Left ventricle myocardium inferior (tissue), 1 donor: ENCODE measurements around the gene AATK. TPM values are rescaled to one million over a fixed set of nuclear protein-coding genes. Genes with fewer than 3 reads are reported as not detected.

Experiments used
- DNase-seq: peaks from one replicate; pipeline ENCODE4 v3.0.0-alpha.2; 2020
- H3K27ac ChIP-seq: fragments of 200-600 bp; replicated peaks from 2 replicates; pipeline ENCODE4 v1.8.0; 2021
- H3K27me3 ChIP-seq: fragments of 200-600 bp; 2 replicates; pipeline ENCODE4 v1.8.0; 2021; ENCODE audit warnings: low read depth
- H3K36me3 ChIP-seq: fragments of 200-600 bp; 2 replicates; pipeline ENCODE4 v1.8.0; 2021
- H3K4me1 ChIP-seq: fragments of 200-600 bp; 2 replicates; pipeline ENCODE4 v1.8.0; 2021
- H3K4me3 ChIP-seq: fragments of 200-600 bp; 2 replicates; pipeline ENCODE4 v1.8.0; 2021; ENCODE audit warnings: mild to moderate bottlenecking, moderate library complexity
- H3K9me3 ChIP-seq: fragments of 200-600 bp; replicated peaks from 2 replicates; pipeline ENCODE4 v1.8.0; 2021
- CTCF ChIP-seq: fragments of 200-600 bp; IDR thresholded peaks from 2 replicates; pipeline ENCODE4 v1.8.0; 2021; ENCODE audit warnings: antibody characterized with exemption, mild to moderate bottlenecking, borderline replicate concordance
- intact Hi-C: fragments of 100-400 bp; cut with micrococcal nuclease; formaldehyde crosslinking; loops from one replicate; pipeline ENCODE4 v1.11.0; 2022
- total RNA-seq: library from RNA; stranded (reverse); fragmentation: NEBNext Ultra II Directional; extraction: Animal tissue kit (Norgen Biotek cat#: 25700); gene quantifications from one replicate; pipeline ENCODE4 v1.2.1, GENCODE V29; 2021
- donor health status: DM: no; HTN: yes; CAD: no; lungs with severe emphysema.

Gene AATK
- total RNA-seq, 1 donor from 2014 or later = 2.3 TPM

- intact Hi-C loops = no loop called here
- Histone ChIP-seq H3K9me3 (no peaks in the 10 kb centered on the region), H3K27ac (peak overlapping the region; percentile 69), H3K27me3 (peaks cover 12% of the 10 kb centered on the region), H3K4me3 (peak overlapping the region; percentile 64), H3K36me3 (no peaks in the 10 kb centered on the region), H3K4me1 (peaks cover 23% of the 10 kb centered on the region)
- DNase-seq = peak; percentile 62
- no peak for TF ChIP-seq CTCF
These were observed 5.7 kb downstream of the AATK start for GRCh38 chr17:81160306-81160705.

GRCh38 chr17:81159611-81160265 is 6.3 kb downstream of the AATK start:
- intact Hi-C loops = no loop called here
- Histone ChIP-seq H3K36me3 (no peaks in the 10 kb centered on the region), H3K4me3 (peak overlapping the region; percentile 64), H3K27ac (peak overlapping the region; percentile 69), H3K27me3 (peaks cover 6% of the 10 kb centered on the region), H3K4me1 (peaks cover 17% of the 10 kb centered on the region), H3K9me3 (no peaks in the 10 kb centered on the region)
- no peak for DNase-seq
- no peak for TF ChIP-seq CTCF

DNA sequence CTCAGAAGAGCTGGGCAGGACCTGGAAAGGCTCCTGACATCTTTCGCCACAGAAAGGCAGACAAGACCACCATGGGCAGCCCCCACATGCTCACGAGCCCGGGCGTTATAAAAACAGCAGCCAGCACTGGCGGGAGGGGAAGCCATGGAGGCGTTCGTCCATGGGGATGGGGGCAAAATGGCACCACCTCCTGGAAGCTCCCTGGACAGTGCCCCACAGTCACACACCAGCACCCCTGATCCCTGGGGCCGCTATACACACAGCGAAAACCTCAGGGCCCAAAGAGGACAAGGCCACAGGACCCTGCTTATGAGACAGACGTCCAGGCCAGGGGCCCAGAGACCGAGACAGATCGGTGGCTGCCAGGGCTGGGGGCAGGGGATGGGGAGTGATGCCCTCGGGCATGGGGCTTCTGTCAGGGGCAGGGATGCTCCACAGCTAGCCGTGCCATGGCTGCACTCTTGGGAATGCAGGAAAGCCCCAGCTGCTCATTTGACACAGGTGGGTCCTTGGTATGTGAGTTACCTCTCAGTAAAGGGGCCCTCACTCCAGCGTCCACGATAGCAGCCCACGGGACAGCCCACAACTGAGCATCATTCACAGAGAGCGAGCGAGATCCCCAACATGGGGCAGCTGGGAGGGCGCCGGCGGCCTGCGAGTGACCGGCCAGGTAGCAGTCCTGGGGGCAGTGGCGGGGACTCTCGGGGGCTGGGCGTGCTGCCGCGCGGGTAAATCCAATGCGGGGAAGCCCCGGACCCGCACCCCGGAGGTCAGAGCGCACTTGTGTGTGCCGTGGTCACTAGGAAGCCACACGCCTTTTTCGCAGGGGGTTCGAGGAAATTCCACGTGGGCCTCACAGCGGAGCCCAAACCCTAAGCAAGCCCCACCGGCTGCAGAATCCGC is 7.1 kb downstream of the AATK start:
- no peak for DNase-seq
- Histone ChIP-seq H3K36me3 (no peaks in the 10 kb centered on the region), H3K9me3 (no peaks in the 10 kb centered on the region), H3K27ac (no peak overlapping the region), H3K4me3 (peak overlapping the region; percentile 64), H3K4me1 (peaks cover 17% of the 10 kb centered on the region), H3K27me3 (peaks cover 5% of the 10 kb centered on the region)
- no peak for TF ChIP-seq CTCF
- intact Hi-C loops = no loop called here

DNA sequence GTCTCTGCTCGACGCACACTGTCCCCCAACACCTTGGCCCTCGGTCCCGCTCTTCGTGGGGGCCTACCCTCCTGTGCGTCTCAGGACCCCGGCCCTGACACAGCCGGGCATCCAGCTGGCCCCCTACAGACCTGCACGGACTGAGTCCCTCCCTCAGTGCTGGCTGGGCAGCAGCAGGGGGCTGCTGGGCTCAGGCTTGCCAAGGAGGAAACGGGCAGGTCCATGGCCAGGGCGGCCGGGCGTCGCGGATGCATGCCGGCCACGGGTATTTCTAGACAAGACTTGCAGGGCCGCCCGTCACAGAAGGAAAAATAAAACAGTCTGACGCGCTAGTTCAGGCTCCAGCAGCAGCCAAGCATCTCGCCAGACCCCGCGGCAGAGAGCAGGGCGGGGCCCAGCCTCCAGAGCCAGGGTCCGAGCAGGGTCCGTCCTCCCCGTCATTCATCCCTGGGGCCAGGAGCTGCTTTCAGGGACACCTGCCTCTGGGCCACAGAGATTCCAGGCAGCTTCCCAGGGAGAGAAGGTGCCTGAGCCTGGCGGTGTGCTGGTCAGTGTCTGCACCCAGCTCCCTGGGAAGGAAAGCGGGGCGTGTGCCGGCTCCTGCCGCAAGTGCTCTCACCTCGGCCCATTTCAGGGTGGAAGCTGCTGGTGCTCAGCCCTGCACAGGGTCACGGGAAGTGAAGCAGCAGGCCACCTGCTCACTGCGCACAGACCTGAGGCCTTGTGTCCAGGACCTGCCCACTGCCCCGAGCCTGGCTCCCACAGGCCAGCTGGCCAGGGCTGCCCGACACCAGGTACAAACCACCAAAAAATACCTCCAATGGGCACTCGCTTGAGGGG is 8.0 kb downstream of the AATK start:
- Histone ChIP-seq H3K4me1 (peaks cover 25% of the 10 kb centered on the region), H3K27ac (no peak overlapping the region), H3K9me3 (no peaks in the 10 kb centered on the region), H3K27me3 (no peaks in the 10 kb centered on the region), H3K4me3 (no peak overlapping the region), H3K36me3 (no peaks in the 10 kb centered on the region)
- intact Hi-C loops = no loop called here
- DNase-seq = no peak
- no peak for TF ChIP-seq CTCF
